Neural cell (in vitro differentiated cells): ENCODE data around the gene DSTN. TPM values are rescaled to one million over a fixed set of nuclear protein-coding genes. Genes with fewer than 3 reads are reported as not detected.

ENCODE experiments used
- H2AFZ ChIP-seq: fragments of 200-600, 300-800 bp; sonication (generic), shearing (Covaris generic); 2 replicates; pipeline ENCODE4 v1.6.0; 2014; ENCODE audit warnings: low read depth, mild to moderate bottlenecking, antibody characterized with exemption, low read length, moderate library complexity
- H3F3A ChIP-seq: fragments of 200-600 bp; shearing (Covaris generic); 2 replicates; pipeline ENCODE4 v1.6.1; 2016; ENCODE audit warnings: mild to moderate bottlenecking, moderate library complexity, mixed read lengths, antibody characterized with exemption, low read length; ENCODE audit not compliant: insufficient read depth, poor library complexity, severe bottlenecking
- H3K27ac ChIP-seq: fragments of 200-600, 300-800 bp; sonication (generic), shearing (Covaris generic); 2 replicates; pipeline ENCODE4 v1.5.1; 2014; ENCODE audit warnings: mild to moderate bottlenecking, low read length, moderate library complexity
- H3K27me3 ChIP-seq: fragments of 300-800, 200-600 bp; sonication (generic), shearing (Covaris generic); 2 replicates; pipeline ENCODE4 v1.6.0; 2014; ENCODE audit warnings: mild to moderate bottlenecking, low read depth, low read length, moderate library complexity; ENCODE audit not compliant: insufficient read depth
- H3K36me3 ChIP-seq: fragments of 300-800, 200-600 bp; sonication (generic), shearing (Covaris generic); 2 replicates; pipeline ENCODE4 v1.5.1; 2014; ENCODE audit warnings: mild to moderate bottlenecking, antibody characterized with exemption, low read length, moderate library complexity; ENCODE audit not compliant: insufficient read depth
- H3K4me2 ChIP-seq: fragments of 300-800, 200-600 bp; sonication (generic), shearing (Covaris generic); 2 replicates; pipeline ENCODE4 v1.6.0; 2014; ENCODE audit warnings: mild to moderate bottlenecking, low read length
- H3K4me3 ChIP-seq: fragments of 300-800, 200-600 bp; sonication (generic), shearing (Covaris generic); 2 replicates; pipeline ENCODE4 v1.5.1; 2014; ENCODE audit warnings: mild to moderate bottlenecking, low read length, moderate library complexity
- H3K79me2 ChIP-seq: fragments of 200-600 bp; shearing (Covaris generic); replicated peaks from 2 replicates; pipeline ENCODE4 v1.6.0; 2014; ENCODE audit warnings: mild to moderate bottlenecking, low read length, moderate library complexity; ENCODE audit not compliant: insufficient read depth
- H3K9ac ChIP-seq: fragments of 300-800, 200-600 bp; sonication (generic), shearing (Covaris generic); 2 replicates; pipeline ENCODE4 v1.6.1; 2016; ENCODE audit warnings: mild to moderate bottlenecking, low read length, mixed read lengths
- H3K9me2 ChIP-seq: fragments of 200-600 bp; shearing (Covaris generic); 2 replicates; pipeline ENCODE4 v1.6.1; 2016; ENCODE audit warnings: mild to moderate bottlenecking, low read length, mixed read lengths; ENCODE audit not compliant: insufficient read depth
- H3K9me3 ChIP-seq: fragments of 200-600, 300-800 bp; sonication (generic), shearing (Covaris generic); 2 replicates; pipeline ENCODE4 v1.6.1; 2016; ENCODE audit warnings: mild to moderate bottlenecking, mixed run types, low read length, moderate library complexity, mixed read lengths
- H4K20me1 ChIP-seq: fragments of 200-600 bp; shearing (Covaris generic); 2 replicates; pipeline ENCODE4 v1.6.1; 2016; ENCODE audit warnings: mild to moderate bottlenecking, mixed run types; ENCODE audit not compliant: insufficient read depth
- CTCF ChIP-seq: fragments of 450-650 bp; IDR thresholded peaks from 2 replicates; pipeline ENCODE4 v1.5.1; 2014; ENCODE audit warnings: antibody characterized with exemption, mild to moderate bottlenecking, moderate library complexity; ENCODE audit not compliant: poor library complexity, severe bottlenecking
- EP300 ChIP-seq: fragments of 450-650 bp; conservative IDR thresholded peaks from 2 replicates; pipeline ENCODE4 v1.6.1; 2014; ENCODE audit warnings: antibody characterized with exemption, mild to moderate bottlenecking, moderate library complexity; ENCODE audit not compliant: poor library complexity, severe bottlenecking
- EZH2 ChIP-seq: fragments of 200-600, 300-800 bp; shearing (Covaris generic), sonication (generic); IDR thresholded peaks from 2 replicates; pipeline ENCODE4 v1.6.1; 2014; ENCODE audit warnings: antibody characterized with exemption, low read length, borderline replicate concordance, mild to moderate bottlenecking; ENCODE audit not compliant: insufficient read depth, poor library complexity, severe bottlenecking
- MXI1 ChIP-seq: fragments of 450-650 bp; conservative IDR thresholded peaks from 2 replicates; pipeline ENCODE4 v1.6.1; 2014; ENCODE audit warnings: antibody characterized with exemption, mild to moderate bottlenecking; ENCODE audit not compliant: poor library complexity, severe bottlenecking
- POLR2AphosphoS5 ChIP-seq: IDR thresholded peaks from 2 replicates; pipeline ENCODE4 v1.6.1; 2012
- RAD21 ChIP-seq: fragments of 450-650 bp; conservative IDR thresholded peaks from 2 replicates; pipeline ENCODE4 v1.6.1; 2014; ENCODE audit warnings: antibody characterized with exemption, mild to moderate bottlenecking, moderate library complexity
- REST ChIP-seq: IDR thresholded peaks from 2 replicates; pipeline ENCODE4 v1.6.1; 2012; ENCODE audit warnings: borderline replicate concordance
- SMC3 ChIP-seq: fragments of 450-650 bp; conservative IDR thresholded peaks from 2 replicates; pipeline ENCODE4 v1.6.1; 2014; ENCODE audit warnings: antibody characterized with exemption, mild to moderate bottlenecking, moderate library complexity; ENCODE audit not compliant: poor library complexity
- TAF1 ChIP-seq: IDR thresholded peaks from 2 replicates; pipeline ENCODE4 v1.6.1; 2012; ENCODE audit warnings: low read depth
- polyA plus RNA-seq: library from polyadenylated mRNA; depleted of rRNA; stranded (reverse); fragments of >200 nt; gene quantifications from 2 replicates; pipeline ENCODE4 v1.2.3, GENCODE V29; 2014

DSTN gene
- polyA plus RNA-seq, 1 donor from 2014 or later, result 276 TPM

GRCh38 chr20:17633850-17634500 lies 64.1 kb downstream of the DSTN start:
- Histone ChIP-seq H3K79me2 (no peaks in the 10 kb centered on the region), H3F3A (no peaks in the 10 kb centered on the region), H3K4me2 (no peak overlapping the region), H3K27ac (no peak overlapping the region), H3K4me3 (no peak overlapping the region), H2AFZ (no peak overlapping the region), H3K27me3 (no peaks in the 10 kb centered on the region), H3K9me2 (no peaks in the 10 kb centered on the region), H4K20me1 (no peaks in the 10 kb centered on the region), H3K36me3 (no peaks in the 10 kb centered on the region), H3K9ac (no peak overlapping the region), H3K9me3 (no peaks in the 10 kb centered on the region)
- no peak for TF ChIP-seq CTCF
- no peak for TF ChIP-seq EZH2
- TF ChIP-seq MXI1, result no peak
- TF ChIP-seq TAF1, result no peak
- TF ChIP-seq EP300, result no peak
- TF ChIP-seq RAD21, result no peak
- TF ChIP-seq REST, result no peak
- no peak for TF ChIP-seq SMC3
- TF ChIP-seq POLR2AphosphoS5, result no peak

DNA sequence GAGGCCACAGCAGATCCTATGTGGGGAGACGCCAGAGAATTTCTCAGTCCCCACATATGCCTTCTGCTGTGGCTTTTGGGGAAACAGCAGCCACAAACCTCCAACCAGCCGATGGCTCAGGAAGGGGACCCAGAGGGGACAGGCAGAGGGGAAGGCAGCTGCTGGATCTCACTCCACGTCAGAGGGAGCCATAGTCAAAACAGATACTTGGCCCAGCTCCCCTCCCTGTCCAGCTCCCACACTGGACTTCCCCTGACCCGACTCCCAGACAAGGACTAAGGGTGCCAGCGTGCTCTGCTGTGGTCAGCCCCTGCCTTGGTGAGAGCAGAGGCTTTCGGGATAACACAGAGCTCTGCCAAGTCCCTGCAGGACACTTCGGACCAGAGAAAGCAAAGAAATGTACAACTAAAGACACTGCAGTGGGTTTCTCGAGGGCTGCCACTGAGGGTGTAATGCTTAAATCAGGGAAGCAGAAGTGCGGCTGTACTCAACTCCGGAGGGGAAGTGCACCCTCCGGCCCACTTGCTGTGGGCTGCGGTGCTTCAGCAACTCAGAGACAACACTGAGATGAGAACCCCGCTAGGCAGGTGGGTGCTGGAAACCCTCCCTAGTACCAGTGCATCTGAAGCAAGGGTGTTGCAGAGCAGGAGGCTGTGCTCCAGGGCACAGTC lies 64.9 kb downstream of the DSTN start:
- Histone ChIP-seq H3K36me3 (no peaks in the 10 kb centered on the region), H3F3A (no peaks in the 10 kb centered on the region), H3K9me2 (no peaks in the 10 kb centered on the region), H3K4me2 (no peak overlapping the region), H4K20me1 (no peaks in the 10 kb centered on the region), H2AFZ (no peak overlapping the region), H3K9ac (no peak overlapping the region), H3K9me3 (no peaks in the 10 kb centered on the region), H3K27ac (no peak overlapping the region), H3K27me3 (no peaks in the 10 kb centered on the region), H3K4me3 (no peak overlapping the region), H3K79me2 (no peaks in the 10 kb centered on the region)
- no peak for TF ChIP-seq EP300
- TF ChIP-seq CTCF, result no peak
- no peak for TF ChIP-seq SMC3
- no peak for TF ChIP-seq EZH2
- TF ChIP-seq REST, result no peak
- no peak for TF ChIP-seq MXI1
- no peak for TF ChIP-seq TAF1
- no peak for TF ChIP-seq RAD21
- no peak for TF ChIP-seq POLR2AphosphoS5
